Astrocyte (in vitro differentiated cells and primary cell): ENCODE results near the gene NCF4. TPM values are rescaled to one million over a fixed set of nuclear protein-coding genes. Genes with fewer than 3 reads are reported as not detected.

Experiments
- DNase-seq: peaks from one replicate; pipeline ENCODE4 v3.0.0-alpha.2; 2010; ENCODE audit warnings: low read depth
- FAIRE-seq: peaks from 2 replicates; lab custom pipeline; 2011; peaks lifted over from hg19 to GRCh38; lab: Jason Lieb, UNC
- H2AFZ ChIP-seq: 2 replicates; pipeline ENCODE4 v1.6.0; 2012; ENCODE audit warnings: low read depth, low read length, inconsistent platforms
- H3K27ac ChIP-seq: 2 replicates; pipeline ENCODE4 v1.5.1; 2011; ENCODE audit warnings: low read depth, low read length, inconsistent platforms
- H3K27me3 ChIP-seq: 2 replicates; pipeline ENCODE4 v1.6.0; 2011; ENCODE audit warnings: low read length, inconsistent platforms; ENCODE audit not compliant: insufficient read depth
- H3K36me3 ChIP-seq: 2 replicates; pipeline ENCODE4 v1.5.1; 2011; ENCODE audit warnings: low read length, inconsistent platforms; ENCODE audit not compliant: insufficient read depth
- H3K4me1 ChIP-seq: 2 replicates; pipeline ENCODE4 v1.5.1; 2011; ENCODE audit warnings: low read length, inconsistent platforms; ENCODE audit not compliant: insufficient read depth
- H3K4me2 ChIP-seq: 2 replicates; pipeline ENCODE4 v1.6.0; 2012; ENCODE audit warnings: low read length, inconsistent platforms
- H3K4me3 ChIP-seq: 2 replicates; pipeline ENCODE4 v1.5.1; 2011; ENCODE audit warnings: low read depth, mild to moderate bottlenecking, low read length, inconsistent platforms; ENCODE audit not compliant: insufficient read depth
- H3K79me2 ChIP-seq: 2 replicates; pipeline ENCODE4 v1.6.0; 2012; ENCODE audit warnings: mild to moderate bottlenecking, low read length, inconsistent platforms; ENCODE audit not compliant: insufficient read depth
- H3K9ac ChIP-seq: 2 replicates; pipeline ENCODE4 v1.6.0; 2012; ENCODE audit warnings: mild to moderate bottlenecking, low read length, inconsistent platforms
- H3K9me3 ChIP-seq: 2 replicates; pipeline ENCODE4 v1.5.1; 2012; ENCODE audit warnings: low read depth, mild to moderate bottlenecking, low read length, inconsistent platforms; ENCODE audit not compliant: insufficient read depth
- H4K20me1 ChIP-seq: 2 replicates; pipeline ENCODE4 v1.6.0; 2012; ENCODE audit warnings: low read length, inconsistent platforms; ENCODE audit not compliant: insufficient read depth
- H3K27ac Mint-ChIP-seq: one replicate; pipeline ENCODE4 v1.8.0; 2021; ENCODE audit warnings: mild to moderate bottlenecking, mixed read lengths; ENCODE audit not compliant: unreplicated experiment
- H3K27me3 Mint-ChIP-seq: one replicate; pipeline ENCODE4 v1.8.0; 2021; ENCODE audit warnings: low read depth, mixed read lengths; ENCODE audit not compliant: unreplicated experiment
- H3K36me3 Mint-ChIP-seq: one replicate; pipeline ENCODE4 v1.8.0; 2021; ENCODE audit warnings: low read depth, mixed read lengths; ENCODE audit not compliant: unreplicated experiment
- H3K4me1 Mint-ChIP-seq: one replicate; pipeline ENCODE4 v1.8.0; 2021; ENCODE audit warnings: low read depth, mixed read lengths; ENCODE audit not compliant: unreplicated experiment
- H3K4me3 Mint-ChIP-seq: one replicate; pipeline ENCODE4 v1.8.0; 2021; ENCODE audit warnings: mild to moderate bottlenecking, moderate library complexity, mixed read lengths; ENCODE audit not compliant: unreplicated experiment
- H3K9me3 Mint-ChIP-seq: one replicate; pipeline ENCODE4 v1.8.0; 2021; ENCODE audit warnings: mild to moderate bottlenecking, mixed read lengths; ENCODE audit not compliant: unreplicated experiment
- CTCF ChIP-seq: IDR thresholded peaks from 2 replicates; pipeline ENCODE4 v1.5.1; 2011; ENCODE audit warnings: low read depth, mild to moderate bottlenecking, inconsistent platforms, low read length, moderate library complexity; ENCODE audit not compliant: insufficient read depth
- EZH2 ChIP-seq: IDR thresholded peaks from 2 replicates; pipeline ENCODE4 v1.6.1; 2012; ENCODE audit warnings: mild to moderate bottlenecking, low read length, inconsistent platforms; ENCODE audit not compliant: insufficient read depth
- total RNA-seq: library from RNA; stranded (reverse); gene quantifications from 2 replicates; pipeline ENCODE4 v1.2.1, GENCODE V29; 2021

The NCF4 gene
- total RNA-seq, 1 donor from 2014 or later: not detected

- no peaks in the 10 kb centered on the region for H3K36me3 Mint-ChIP-seq
- Histone ChIP-seq H3K4me3 (no peak overlapping the region), H2AFZ (no peak overlapping the region), H4K20me1 (no peaks in the 10 kb centered on the region), H3K4me1 (no peaks in the 10 kb centered on the region), H3K4me2 (no peak overlapping the region), H3K9me3 (no peaks in the 10 kb centered on the region), H3K79me2 (no peaks in the 10 kb centered on the region), H3K9ac (no peak overlapping the region), H3K36me3 (no peaks in the 10 kb centered on the region), H3K27me3 (no peaks in the 10 kb centered on the region), H3K27ac (no peak overlapping the region)
- H3K4me3 Mint-ChIP-seq: no peak overlapping the region
- TF ChIP-seq CTCF (no peak), EZH2 (no peak)
- no peaks in the 10 kb centered on the region for H3K9me3 Mint-ChIP-seq
- peaks cover 15% of the 10 kb centered on the region for H3K4me1 Mint-ChIP-seq
- no peak for FAIRE-seq
- H3K27me3 Mint-ChIP-seq: peaks cover 22% of the 10 kb centered on the region
- H3K27ac Mint-ChIP-seq: no peak overlapping the region
- DNase-seq: no peak
Measured at GRCh38 chr22:36863979-36864378, 3.2 kb downstream of the NCF4 start.

GRCh38 chr22:36864454-36865215 lies 3.8 kb downstream of the NCF4 start:
- Mint-ChIP-seq H3K4me3 (no peak overlapping the region), H3K9me3 (no peaks in the 10 kb centered on the region), H3K36me3 (no peaks in the 10 kb centered on the region), H3K27me3 (peaks cover 25% of the 10 kb centered on the region), H3K4me1 (peaks cover 15% of the 10 kb centered on the region), H3K27ac (no peak overlapping the region)
- H2AFZ ChIP-seq: no peak overlapping the region
- H3K27ac ChIP-seq: no peak overlapping the region
- no peak for DNase-seq
- H3K27me3 ChIP-seq: no peaks in the 10 kb centered on the region
- FAIRE-seq: no peak
- no peak overlapping the region for H3K4me2 ChIP-seq
- H3K4me1 ChIP-seq: no peaks in the 10 kb centered on the region
- TF ChIP-seq EZH2 (no peak), CTCF (no peak)
- no peak overlapping the region for H3K9ac ChIP-seq
- H3K9me3 ChIP-seq: no peaks in the 10 kb centered on the region
- H3K36me3 ChIP-seq: no peaks in the 10 kb centered on the region
- H3K79me2 ChIP-seq: no peaks in the 10 kb centered on the region
- no peak overlapping the region for H3K4me3 ChIP-seq
- H4K20me1 ChIP-seq: no peaks in the 10 kb centered on the region

- Histone ChIP-seq H3K9me3 (no peaks in the 10 kb centered on the region), H4K20me1 (no peaks in the 10 kb centered on the region), H3K27ac (no peak overlapping the region), H3K36me3 (no peaks in the 10 kb centered on the region), H3K9ac (no peak overlapping the region), H2AFZ (no peak overlapping the region), H3K4me1 (no peaks in the 10 kb centered on the region), H3K4me3 (no peak overlapping the region), H3K4me2 (no peak overlapping the region), H3K27me3 (no peaks in the 10 kb centered on the region), H3K79me2 (no peaks in the 10 kb centered on the region)
- H3K27me3 Mint-ChIP-seq: peaks cover 30% of the 10 kb centered on the region
- FAIRE-seq (no peak), DNase-seq (no peak)
- no peak for TF ChIP-seq EZH2
- no peak for TF ChIP-seq CTCF
- no peak overlapping the region for H3K27ac Mint-ChIP-seq
- H3K9me3 Mint-ChIP-seq: no peaks in the 10 kb centered on the region
- H3K36me3 Mint-ChIP-seq: no peaks in the 10 kb centered on the region
- peaks cover 15% of the 10 kb centered on the region for H3K4me1 Mint-ChIP-seq
- no peak overlapping the region for H3K4me3 Mint-ChIP-seq
Measured at GRCh38 chr22:36865346-36865745, 4.5 kb downstream of the NCF4 start.
